H9 (cell line): Measurements from ENCODE around the gene ARPC2. TPM values are rescaled to one million over a fixed set of nuclear protein-coding genes. Genes with fewer than 3 reads are reported as not detected.

Source experiments
- DNase-seq: peaks from one replicate; pipeline ENCODE4 v3.0.0-alpha.2; 2017
- H2AFZ ChIP-seq: one replicate; pipeline ENCODE4 v1.6.1; 2013; ENCODE audit warnings: mild to moderate bottlenecking, low read length, control low read depth, moderate library complexity
- H2AK5ac ChIP-seq: 2 replicates; pipeline ENCODE4 v1.6.1; 2013; ENCODE audit warnings: low read length, control low read depth, mixed read lengths; ENCODE audit not compliant: insufficient read length
- H2BK120ac ChIP-seq: one replicate; pipeline ENCODE4 v1.6.1; 2013; ENCODE audit warnings: low read depth, mild to moderate bottlenecking, low read length, control low read depth, inconsistent platforms; ENCODE audit not compliant: poor library complexity, severe bottlenecking
- H2BK12ac ChIP-seq: 2 replicates; pipeline ENCODE4 v1.6.1; 2013; ENCODE audit warnings: low read length, control low read depth, mixed read lengths, low read depth; ENCODE audit not compliant: insufficient read length
- H2BK15ac ChIP-seq: 2 replicates; pipeline ENCODE4 v1.6.1; 2013; ENCODE audit warnings: low read depth, low read length, control low read depth
- H2BK20ac ChIP-seq: one replicate; pipeline ENCODE4 v1.6.1; 2013; ENCODE audit warnings: low read depth, mild to moderate bottlenecking, low read length, control low read depth, inconsistent platforms; ENCODE audit not compliant: poor library complexity, severe bottlenecking
- H2BK5ac ChIP-seq: 2 replicates; pipeline ENCODE4 v1.6.1; 2013; ENCODE audit warnings: low read length, control low read depth, mixed read lengths; ENCODE audit not compliant: insufficient read length
- H3K14ac ChIP-seq: 2 replicates; pipeline ENCODE4 v1.6.1; 2013; ENCODE audit warnings: low read length, control low read depth; ENCODE audit not compliant: insufficient read depth
- H3K18ac ChIP-seq: 2 replicates; pipeline ENCODE4 v1.6.1; 2013; ENCODE audit warnings: low read depth, mild to moderate bottlenecking, mixed read lengths, low read length, control low read depth; ENCODE audit not compliant: insufficient read length
- H3K23ac ChIP-seq: 2 replicates; pipeline ENCODE4 v1.6.1; 2013; ENCODE audit warnings: low read length, control low read depth, mixed read lengths, low read depth; ENCODE audit not compliant: insufficient read length
- H3K23me2 ChIP-seq: 2 replicates; pipeline ENCODE4 v1.6.1; 2013; ENCODE audit warnings: low read depth, mild to moderate bottlenecking, mixed read lengths, low read length, control low read depth; ENCODE audit not compliant: insufficient read length, poor library complexity, severe bottlenecking
- H3K27ac ChIP-seq: 2 replicates; pipeline ENCODE4 v1.5.1; 2013; ENCODE audit warnings: low read length, control low read depth, mixed read lengths, low read depth; ENCODE audit not compliant: insufficient read length
- H3K27me3 ChIP-seq: 2 replicates; pipeline ENCODE4 v1.6.1; 2013; ENCODE audit warnings: low read length, control low read depth, inconsistent platforms; ENCODE audit not compliant: insufficient read depth
- H3K4ac ChIP-seq: 2 replicates; pipeline ENCODE4 v1.6.1; 2013; ENCODE audit warnings: low read depth, mild to moderate bottlenecking, control low read depth, inconsistent platforms, low read length, moderate library complexity
- H3K4me1 ChIP-seq: 2 replicates; pipeline ENCODE4 v1.6.1; 2013; ENCODE audit warnings: low read length, control low read depth, inconsistent platforms; ENCODE audit not compliant: insufficient read depth
- H3K4me2 ChIP-seq: 2 replicates; pipeline ENCODE4 v1.6.1; 2013; ENCODE audit warnings: low read length, control low read depth, mixed read lengths; ENCODE audit not compliant: insufficient read length, insufficient read depth
- H3K56ac ChIP-seq: 2 replicates; pipeline ENCODE4 v1.6.1; 2013; ENCODE audit warnings: low read depth, mild to moderate bottlenecking, mixed read lengths, low read length, control low read depth; ENCODE audit not compliant: insufficient read length
- H3K79me1 ChIP-seq: 2 replicates; pipeline ENCODE4 v1.6.1; 2013; ENCODE audit warnings: low read depth, mild to moderate bottlenecking, moderate library complexity, low read length, control low read depth, inconsistent platforms; ENCODE audit not compliant: insufficient read depth, poor library complexity, severe bottlenecking
- H3K79me2 ChIP-seq: 2 replicates; pipeline ENCODE4 v1.6.1; 2013; ENCODE audit warnings: low read length, control low read depth, inconsistent platforms; ENCODE audit not compliant: insufficient read depth
- H3K9ac ChIP-seq: 2 replicates; pipeline ENCODE4 v1.6.1; 2013; ENCODE audit warnings: low read length, control low read depth, mixed read lengths; ENCODE audit not compliant: insufficient read length; ENCODE audit errors: extremely low read depth
- H3K9me3 ChIP-seq: one replicate; pipeline ENCODE4 v1.6.1; 2013; ENCODE audit warnings: low read depth, low read length, inconsistent platforms; ENCODE audit not compliant: control insufficient read depth
- H3T11ph ChIP-seq: one replicate; pipeline ENCODE4 v1.6.1; 2013; ENCODE audit warnings: mild to moderate bottlenecking, low read length, control low read depth, inconsistent platforms
- H4K20me1 ChIP-seq: one replicate; pipeline ENCODE4 v1.6.1; 2013; ENCODE audit not compliant: control insufficient read depth, insufficient read length, insufficient read depth
- H4K5ac ChIP-seq: 2 replicates; pipeline ENCODE4 v1.6.1; 2013; ENCODE audit warnings: low read depth, mild to moderate bottlenecking, mixed read lengths, low read length, control low read depth; ENCODE audit not compliant: insufficient read length
- H4K8ac ChIP-seq: replicated peaks from 2 replicates; pipeline ENCODE4 v1.6.1; 2013; ENCODE audit warnings: low read length, control low read depth, mixed read lengths, low read depth; ENCODE audit not compliant: insufficient read length
- H4K91ac ChIP-seq: 2 replicates; pipeline ENCODE4 v1.6.1; 2013; ENCODE audit warnings: low read depth, mild to moderate bottlenecking, moderate library complexity, mixed read lengths, low read length, control low read depth; ENCODE audit not compliant: insufficient read length
- H3K27ac Mint-ChIP-seq, 3 experiments: 2 replicates in 2 of 3; 3 replicates in 1 of 3; pipeline ENCODE4 v1.8.0; 2020 to 2021; ENCODE audit warnings: mixed read lengths in 3 of 3, mild to moderate bottlenecking in 1 of 3, moderate library complexity in 1 of 3
- H3K27me3 Mint-ChIP-seq: 2 replicates; pipeline ENCODE4 v1.8.0; 2021; ENCODE audit warnings: low read depth, mild to moderate bottlenecking, moderate library complexity, mixed read lengths
- H3K36me3 Mint-ChIP-seq, 3 experiments: 2 replicates in 2 of 3; 3 replicates in 1 of 3; pipeline ENCODE4 v1.8.0; 2020 to 2021; ENCODE audit warnings: low read depth in 3 of 3, mixed read lengths in 3 of 3; ENCODE audit not compliant: insufficient read depth in 1 of 3
- H3K4me1 Mint-ChIP-seq, 2 experiments: 2 replicates each; pipeline ENCODE4 v1.8.0; 2020; ENCODE audit warnings: mixed read lengths in 2 of 2
- H3K4me3 Mint-ChIP-seq, 2 experiments: 2 replicates in 1 of 2; 3 replicates in 1 of 2; pipeline ENCODE4 v1.8.0; 2020 to 2021; ENCODE audit warnings: mild to moderate bottlenecking in 2 of 2, mixed read lengths in 2 of 2, moderate library complexity in 1 of 2
- H3K9me3 Mint-ChIP-seq, 2 experiments: 2 replicates in 1 of 2; 3 replicates in 1 of 2; pipeline ENCODE4 v1.8.0; 2020; ENCODE audit warnings: mild to moderate bottlenecking in 2 of 2, mixed read lengths in 2 of 2, moderate library complexity in 1 of 2
- CTCF ChIP-seq: fragments of 200-600 bp; sonication (generic); conservative IDR thresholded peaks from 3 replicates; pipeline ENCODE4 v1.8.0; 2021; ENCODE audit warnings: antibody characterized with exemption, mild to moderate bottlenecking
- WGBS: extraction: QIAGEN DNeasy Blood & Tissue Kit; methylation state at CpG from one replicate; pipeline ENCODE4 v1.1.7; 2013; ENCODE audit warnings: missing lambda C conversion rate, low lambda C conversion rate, mixed read lengths; ENCODE audit not compliant: insufficient read length; ENCODE audit errors: extremely low coverage; 5-methylcytosine and 5-hydroxymethylcytosine counted together
- total RNA-seq: library from RNA; stranded (reverse); gene quantifications from 2 replicates; pipeline ENCODE4 v1.2.1, GENCODE V29; 2021

Gene ARPC2
- total RNA-seq, 1 experiment from 2014 or later = 197 TPM

- H3K18ac ChIP-seq = no peak overlapping the region
- Mint-ChIP-seq H3K27ac (no peak overlapping the region), H3K27me3 (no peaks in the 10 kb centered on the region), H3K4me3 (no peak overlapping the region), H3K4me1 (no peaks in the 10 kb centered on the region), H3K9me3 (no peaks in the 10 kb centered on the region), H3K36me3 (peaks cover 50 to 90% (median 79%) of the 10 kb centered on the region in 3 experiments)
- H3K23me2 ChIP-seq = no peaks in the 10 kb centered on the region
- no peaks in the 10 kb centered on the region for H3K4me1 ChIP-seq
- H3K27me3 ChIP-seq = no peaks in the 10 kb centered on the region
- H3K9ac ChIP-seq = no peak overlapping the region
- H3T11ph ChIP-seq = no peak overlapping the region
- no peak overlapping the region for H3K27ac ChIP-seq
- H3K56ac ChIP-seq = no peak overlapping the region
- no peak overlapping the region for H3K23ac ChIP-seq
- no peak overlapping the region for H2BK5ac ChIP-seq
- no peak overlapping the region for H2BK20ac ChIP-seq
- no peaks in the 10 kb centered on the region for H3K9me3 ChIP-seq
- H2BK15ac ChIP-seq = no peak overlapping the region
- H3K14ac ChIP-seq = no peak overlapping the region
- no peak overlapping the region for H3K4me2 ChIP-seq
- no peaks in the 10 kb centered on the region for H3K79me1 ChIP-seq
- no peak overlapping the region for H4K8ac ChIP-seq
- H4K5ac ChIP-seq = no peak overlapping the region
- no peak for TF ChIP-seq CTCF
- no peak overlapping the region for H2AK5ac ChIP-seq
- H3K4ac ChIP-seq = no peak overlapping the region
- H4K91ac ChIP-seq = no peak overlapping the region
- no peak overlapping the region for H2BK12ac ChIP-seq
- no CpG with 5 or more reads among the region's 3 CpGs for WGBS
- H2BK120ac ChIP-seq = no peak overlapping the region
- no peaks in the 10 kb centered on the region for H4K20me1 ChIP-seq
- no peaks in the 10 kb centered on the region for H3K79me2 ChIP-seq
- no peak for DNase-seq
- H2AFZ ChIP-seq = no peak overlapping the region
Measured at GRCh38 chr2:218234521-218234920, 17.5 kb downstream of the ARPC2 start.
